Measurements from ENCODE around the gene AFAP1L1. TPM values are rescaled to one million over a fixed set of nuclear protein-coding genes. Genes with fewer than 3 reads are reported as not detected.

Gene AFAP1L1
- total RNA-seq, 2 experiments from 2014 or later: 0.18 to 0.55 TPM

DNA sequence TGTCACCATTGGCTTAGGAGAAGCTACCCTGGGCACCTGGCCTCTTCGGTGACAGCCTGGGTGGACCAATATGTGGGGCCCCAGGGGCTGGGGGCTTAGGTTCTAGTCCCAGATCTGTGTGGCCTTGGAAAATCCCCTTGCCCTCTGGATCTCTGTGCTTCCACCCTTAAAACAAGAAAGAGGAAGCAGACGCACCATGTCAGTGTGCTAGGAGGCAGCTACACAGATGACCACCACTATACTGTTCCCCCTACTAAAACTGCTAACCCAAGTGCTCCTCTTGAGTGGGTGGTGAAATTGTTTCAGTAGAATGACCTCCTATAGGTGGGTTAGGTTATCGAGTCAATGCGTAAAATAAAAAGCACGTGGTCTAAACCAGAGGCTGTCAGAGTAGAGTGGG is 31.0 kb downstream of the AFAP1L1 start:
- Mint-ChIP-seq H3K4me1 (peaks cover 20% of the 10 kb centered on the region), H3K27ac (no peak overlapping the region), H3K4me3 (no peak overlapping the region), H3K9me3 (ENCODE audit: low read depth) (no peaks in the 10 kb centered on the region), H3K27me3 (peaks cover 2% of the 10 kb centered on the region), H3K36me3 (ENCODE audit: low read depth) (no peaks in the 10 kb centered on the region)
- DNase-seq (no peak), ATAC-seq (no peak)
- intact Hi-C loops (cut with DNase I, micrococcal nuclease): no loop called here
- ChIA-PET CTCF (interaction anchor here (0.6 to 1.0 kb wide), 2 partner anchors 65 to 71 kb away, joined by 3 read pairs; no protein-coding TSS in a partner anchor), POLR2A (no interaction called here)

DNA sequence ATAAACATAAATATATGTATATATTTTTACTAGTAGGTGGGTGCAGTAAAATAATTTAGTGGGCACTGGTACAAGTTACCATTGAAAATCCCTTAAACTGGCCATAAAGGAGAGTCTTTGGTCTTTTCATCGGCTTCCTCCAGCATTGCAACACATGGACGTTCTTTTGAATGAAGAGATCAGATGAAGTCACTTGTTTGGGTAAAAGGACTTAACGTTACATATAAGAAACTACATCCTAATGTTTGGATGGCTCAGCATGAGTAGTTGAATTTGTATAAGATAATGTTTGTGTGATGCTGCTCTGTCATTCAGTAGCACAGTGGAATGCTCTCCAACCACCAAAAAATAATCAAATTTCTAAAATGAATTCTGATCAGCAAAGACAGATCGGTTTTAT is 31.6 kb downstream of the AFAP1L1 start:
- no peak for ATAC-seq
- ChIA-PET CTCF (interaction anchor here (0.6 kb wide), 1 partner anchor 64 kb away, joined by 3 read pairs; no protein-coding TSS in a partner anchor), POLR2A (no interaction called here)
- H3K36me3 Mint-ChIP-seq (ENCODE audit: low read depth): no peaks in the 10 kb centered on the region
- intact Hi-C loops (cut with DNase I, micrococcal nuclease): no loop called here
- no peak for DNase-seq
- H3K27me3 Mint-ChIP-seq: peaks cover 2% of the 10 kb centered on the region
- peaks cover 16% of the 10 kb centered on the region for H3K4me1 Mint-ChIP-seq
- no peak overlapping the region for H3K27ac Mint-ChIP-seq
- no peaks in the 10 kb centered on the region for H3K9me3 Mint-ChIP-seq (ENCODE audit: low read depth)
- no peak overlapping the region for H3K4me3 Mint-ChIP-seq

DNA sequence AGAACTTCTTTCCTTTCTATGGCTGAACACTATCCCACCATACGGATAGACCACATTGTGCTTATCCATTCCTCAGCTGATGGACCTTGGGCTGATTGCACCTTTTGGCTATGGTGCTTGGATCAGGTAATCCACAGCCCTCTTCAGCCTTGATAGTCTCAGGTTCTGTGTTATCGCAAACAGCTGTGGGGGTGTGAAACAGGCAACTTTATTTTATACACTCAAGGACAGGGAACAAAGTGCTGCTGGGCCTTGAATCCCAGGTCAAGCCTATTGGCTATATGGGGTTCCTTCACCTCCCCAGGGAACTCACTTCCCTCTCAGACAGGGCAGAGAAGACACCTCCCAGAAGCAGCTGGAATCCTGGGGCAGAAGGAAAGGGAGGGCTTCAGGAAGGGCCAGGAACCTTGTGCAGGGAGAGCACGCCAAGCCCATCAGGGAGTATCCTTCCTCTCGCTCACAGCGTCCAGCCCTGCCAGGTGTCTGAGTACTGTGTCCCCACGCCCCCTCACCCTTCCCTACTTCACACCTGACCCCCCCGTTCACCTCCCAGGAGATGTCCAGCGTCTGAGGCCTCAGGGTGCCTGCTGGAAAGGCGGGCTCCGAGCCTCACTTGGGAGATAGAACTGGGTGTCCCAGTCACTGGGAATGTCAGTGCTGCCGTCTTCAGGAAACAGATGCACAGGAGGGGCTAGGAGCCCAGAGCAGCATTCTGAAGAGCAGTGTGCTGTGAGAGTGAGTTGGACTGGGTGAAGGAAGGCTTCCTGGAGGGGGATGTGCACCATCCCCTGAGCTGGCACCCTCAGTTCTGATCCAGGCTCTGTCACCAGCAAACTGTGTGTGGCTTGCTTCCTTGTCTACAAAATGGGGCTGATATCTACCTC is 32.8 kb downstream of the AFAP1L1 start:
- H3K27me3 Mint-ChIP-seq: peaks cover 2% of the 10 kb centered on the region
- no peak for DNase-seq
- CTCF ChIA-PET: interaction anchor here (1.1 to 1.4 kb wide), 2 partner anchors 9 to 77 kb away, joined by 3 to 6 read pairs; no protein-coding TSS in a partner anchor
- H3K36me3 Mint-ChIP-seq (ENCODE audit: low read depth): no peaks in the 10 kb centered on the region
- no peaks in the 10 kb centered on the region for H3K9me3 Mint-ChIP-seq (ENCODE audit: low read depth)
- ATAC-seq: no peak
- H3K4me3 Mint-ChIP-seq: no peak overlapping the region
- peaks cover 5% of the 10 kb centered on the region for H3K4me1 Mint-ChIP-seq
- intact Hi-C loops (cut with DNase I, micrococcal nuclease): no loop called here
- POLR2A ChIA-PET: no interaction called here
- H3K27ac Mint-ChIP-seq: no peak overlapping the region

DNA sequence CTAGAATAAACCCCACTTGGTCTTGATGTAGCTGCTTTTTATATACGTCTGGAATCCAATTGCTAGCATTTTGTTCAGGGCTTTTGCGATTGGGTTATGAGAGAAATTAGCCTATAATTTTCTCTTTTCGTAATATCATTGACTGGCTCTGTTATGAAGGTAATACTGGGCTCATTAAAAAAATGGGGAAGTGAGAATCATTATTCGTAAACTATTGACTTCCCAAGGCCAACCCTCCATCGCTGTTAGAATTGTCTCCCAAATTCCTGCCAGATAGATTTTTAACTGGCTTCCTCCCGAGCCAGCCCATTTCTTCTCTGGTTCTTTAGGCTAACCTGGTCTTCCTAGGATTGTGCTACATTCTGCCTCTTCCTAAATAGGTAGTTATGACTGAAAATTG is 37.7 kb downstream of the AFAP1L1 start:
- ATAC-seq (no peak), DNase-seq (no peak)
- intact Hi-C loops (cut with DNase I, micrococcal nuclease): no loop called here
- Mint-ChIP-seq H3K9me3 (ENCODE audit: low read depth) (no peaks in the 10 kb centered on the region), H3K4me1 (peaks cover 8% of the 10 kb centered on the region), H3K27ac (no peak overlapping the region), H3K4me3 (no peak overlapping the region), H3K27me3 (no peaks in the 10 kb centered on the region), H3K36me3 (ENCODE audit: low read depth) (no peaks in the 10 kb centered on the region)
- ChIA-PET CTCF (no interaction called here), POLR2A (no interaction called here)

DNA sequence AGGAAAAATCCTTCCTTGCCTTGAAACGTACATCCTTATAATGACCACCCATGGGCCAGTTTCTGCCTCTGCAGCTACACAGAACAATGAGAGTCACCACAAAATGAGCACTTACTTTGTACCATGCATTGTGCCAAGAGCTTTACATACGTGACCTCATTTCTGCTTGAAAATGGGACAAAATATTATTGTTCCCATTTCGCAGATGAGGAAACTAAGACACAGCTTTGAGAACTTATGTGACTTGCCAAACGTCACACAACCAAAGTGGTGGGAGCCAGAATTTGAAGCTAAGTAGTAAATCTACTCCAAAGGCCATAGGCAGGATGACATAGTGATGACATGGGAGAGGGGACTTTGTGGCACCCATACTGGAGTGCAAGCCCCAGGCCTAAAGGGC is 38.8 kb downstream of the AFAP1L1 start:
- H3K4me1 Mint-ChIP-seq: peaks cover 8% of the 10 kb centered on the region
- no peaks in the 10 kb centered on the region for H3K9me3 Mint-ChIP-seq (ENCODE audit: low read depth)
- POLR2A ChIA-PET: no interaction called here
- intact Hi-C loops (cut with DNase I, micrococcal nuclease): loop anchor here in 1 of 2 experiments (10.0 kb wide), 1 partner anchor 254 kb away; no protein-coding TSS in a partner anchor
- no peak overlapping the region for H3K4me3 Mint-ChIP-seq
- CTCF ChIA-PET: interaction anchor here (1.3 kb wide), 1 partner anchor 19 kb away, joined by 3 read pairs; no protein-coding TSS in a partner anchor
- no peak overlapping the region for H3K27ac Mint-ChIP-seq
- DNase-seq (no peak), ATAC-seq (no peak)
- H3K27me3 Mint-ChIP-seq: no peaks in the 10 kb centered on the region
- H3K36me3 Mint-ChIP-seq (ENCODE audit: low read depth): no peaks in the 10 kb centered on the region

DNA sequence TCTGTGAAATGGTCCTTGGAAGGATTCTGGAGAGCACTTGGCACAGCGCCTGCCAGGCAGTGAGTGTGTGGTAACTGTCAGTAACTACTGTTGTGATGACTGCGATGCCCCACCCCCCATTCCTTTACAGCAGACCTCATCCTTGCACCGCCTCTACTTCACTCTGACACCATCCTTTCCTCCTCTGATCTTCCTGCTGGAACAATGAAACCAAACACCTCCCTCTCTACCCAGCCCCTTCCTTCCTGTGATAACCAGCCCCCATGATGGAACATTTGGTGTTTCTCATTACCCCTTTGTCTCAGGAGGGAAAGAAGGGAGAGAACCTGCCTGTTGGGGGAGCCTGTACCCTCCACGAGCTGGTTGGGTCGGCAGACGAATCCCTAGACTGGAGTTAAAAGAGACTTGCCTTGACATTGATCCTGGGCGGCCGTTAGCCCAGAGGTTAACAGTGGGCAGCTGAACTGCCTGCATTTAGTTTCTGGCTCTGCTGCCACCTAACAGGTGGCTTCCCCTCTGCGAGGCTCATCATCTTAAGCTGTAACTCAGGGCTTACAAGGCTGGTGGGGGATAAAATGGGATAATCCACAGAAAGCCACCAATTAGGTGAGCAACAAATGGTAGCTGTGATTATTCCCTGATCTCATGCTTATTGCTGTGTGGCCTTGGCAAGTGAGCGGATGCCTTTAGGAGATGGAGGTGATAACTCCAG is 39.4 kb downstream of the AFAP1L1 start:
- ChIA-PET POLR2A (no interaction called here), CTCF (interaction anchor here (1.3 kb wide), 1 partner anchor 19 kb away, joined by 3 read pairs; no protein-coding TSS in a partner anchor)
- no peak overlapping the region for H3K27ac Mint-ChIP-seq
- peak; percentile 17 for DNase-seq
- no peak for ATAC-seq
- H3K27me3 Mint-ChIP-seq: no peaks in the 10 kb centered on the region
- no peak overlapping the region for H3K4me3 Mint-ChIP-seq
- H3K36me3 Mint-ChIP-seq (ENCODE audit: low read depth): no peaks in the 10 kb centered on the region
- intact Hi-C loops (cut with DNase I, micrococcal nuclease): loop anchor here in 1 of 2 experiments (10.0 kb wide), 1 partner anchor 254 kb away; no protein-coding TSS in a partner anchor
- no peaks in the 10 kb centered on the region for H3K9me3 Mint-ChIP-seq (ENCODE audit: low read depth)
- H3K4me1 Mint-ChIP-seq: peaks cover 8% of the 10 kb centered on the region

DNA sequence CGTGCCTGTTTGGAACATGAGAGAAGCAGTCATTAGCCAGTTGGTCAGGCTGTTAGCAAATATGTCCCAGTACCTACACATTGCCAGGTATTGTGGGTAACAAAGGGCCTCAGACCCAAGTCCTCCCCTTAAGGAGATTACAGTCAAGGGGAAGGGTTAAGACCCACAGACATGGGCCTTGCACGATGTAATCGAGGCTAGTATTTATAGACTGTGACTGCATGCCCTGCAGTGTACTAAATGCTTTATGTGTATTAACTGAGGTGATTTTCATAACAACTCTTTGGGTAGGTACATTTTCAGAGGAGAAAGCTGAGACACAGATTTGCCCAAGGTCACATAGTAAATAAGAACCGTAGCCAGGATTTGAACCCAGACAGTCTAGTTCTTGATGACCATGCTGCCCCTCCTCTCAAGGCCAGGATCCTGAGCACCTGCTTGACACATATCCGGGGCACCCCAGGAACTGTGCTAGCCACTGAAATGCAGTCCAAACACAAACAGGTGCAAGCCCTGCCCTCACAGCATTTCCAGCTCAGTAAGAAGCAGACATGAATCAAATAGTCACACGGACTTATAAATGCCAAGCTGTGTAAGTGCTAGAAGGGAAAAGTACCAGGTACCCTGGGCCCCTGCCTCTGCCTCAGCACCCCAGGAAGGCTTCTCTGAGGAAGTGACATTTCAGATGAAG is 41.6 kb downstream of the AFAP1L1 start:
- CTCF ChIA-PET: interaction anchor here (1.0 to 2.0 kb wide), 3 partner anchors 8 to 59 kb away, joined by 3 to 7 read pairs (median 3); no protein-coding TSS in a partner anchor
- no peak for ATAC-seq
- intact Hi-C loops (cut with DNase I, micrococcal nuclease): loop anchor here in 1 of 2 experiments (10.0 kb wide), 1 partner anchor 252 kb away; no protein-coding TSS in a partner anchor
- Mint-ChIP-seq H3K27me3 (no peaks in the 10 kb centered on the region), H3K27ac (no peak overlapping the region), H3K36me3 (ENCODE audit: low read depth) (no peaks in the 10 kb centered on the region), H3K9me3 (ENCODE audit: low read depth) (no peaks in the 10 kb centered on the region), H3K4me3 (no peak overlapping the region), H3K4me1 (peaks cover 8% of the 10 kb centered on the region)
- DNase-seq: no peak
- POLR2A ChIA-PET: no interaction called here

DNA sequence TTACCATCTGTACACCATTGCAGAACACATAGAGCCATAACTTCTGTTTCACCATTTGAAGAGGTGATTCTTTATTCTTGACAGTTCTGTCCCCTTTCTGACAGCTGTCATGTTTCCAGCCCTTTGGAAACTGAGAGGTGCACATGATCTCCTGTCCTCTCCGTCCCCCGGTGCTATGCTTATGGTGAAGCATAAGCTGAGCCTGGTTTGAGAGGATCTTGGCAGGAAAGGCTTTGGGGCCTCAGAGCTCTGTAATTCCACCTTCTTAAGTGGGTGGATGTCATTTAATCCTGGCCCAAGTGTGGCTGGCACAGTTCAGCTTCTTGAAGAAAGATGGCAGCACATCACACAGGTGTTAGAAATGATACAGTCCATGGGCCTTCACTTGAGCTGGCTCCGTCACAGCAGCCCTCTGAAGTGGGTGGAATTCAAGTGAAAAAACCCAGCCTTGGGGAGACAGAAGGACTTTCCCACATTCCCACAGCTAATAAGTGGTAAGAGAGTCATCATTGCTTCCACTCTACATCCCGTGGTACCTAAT is 43.0 kb downstream of the AFAP1L1 start:
- POLR2A ChIA-PET: no interaction called here
- Mint-ChIP-seq H3K27me3 (no peaks in the 10 kb centered on the region), H3K36me3 (ENCODE audit: low read depth) (no peaks in the 10 kb centered on the region), H3K27ac (no peak overlapping the region), H3K9me3 (ENCODE audit: low read depth) (no peaks in the 10 kb centered on the region), H3K4me3 (no peak overlapping the region), H3K4me1 (peaks cover 8% of the 10 kb centered on the region)
- CTCF ChIA-PET: interaction anchor here (0.7 to 2.0 kb wide), 11 partner anchors 10 to 250 kb away, joined by 3 to 8 read pairs (median 5); no protein-coding TSS in a partner anchor
- DNase-seq (no peak), ATAC-seq (peak; percentile 44)
- intact Hi-C loops (cut with DNase I, micrococcal nuclease): loop anchor here in 1 of 2 experiments (10.0 kb wide), 1 partner anchor 250 kb away; no protein-coding TSS in a partner anchor

DNA sequence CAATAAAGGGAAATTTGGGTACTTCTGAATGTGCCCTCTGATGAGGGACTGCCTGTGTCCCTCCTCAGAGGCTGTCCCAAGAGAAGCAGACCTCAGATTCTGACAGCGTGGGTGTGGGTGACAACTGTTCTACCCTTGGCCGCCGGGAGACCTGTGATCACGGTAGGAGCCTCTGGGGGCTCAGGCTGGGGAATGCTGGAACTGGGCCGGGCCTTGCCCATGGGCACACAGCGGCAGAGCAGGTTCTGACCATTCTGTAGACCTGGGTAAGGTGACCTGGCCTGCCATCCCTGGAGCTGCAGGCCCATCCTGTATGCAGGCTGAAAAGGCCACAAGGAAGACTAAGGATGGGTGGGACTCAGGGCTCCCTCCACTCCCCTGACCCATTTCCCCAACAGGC is 44.1 kb downstream of the AFAP1L1 start:
- intact Hi-C loops (cut with DNase I, micrococcal nuclease): loop anchor here in 1 of 2 experiments (10.0 kb wide), 1 partner anchor 249 kb away; no protein-coding TSS in a partner anchor
- H3K36me3 Mint-ChIP-seq (ENCODE audit: low read depth): no peaks in the 10 kb centered on the region
- CTCF ChIA-PET: interaction anchor here (0.7 to 2.6 kb wide), 7 partner anchors 8 to 249 kb away, joined by 3 to 23 read pairs (median 6); no protein-coding TSS in a partner anchor

DNA sequence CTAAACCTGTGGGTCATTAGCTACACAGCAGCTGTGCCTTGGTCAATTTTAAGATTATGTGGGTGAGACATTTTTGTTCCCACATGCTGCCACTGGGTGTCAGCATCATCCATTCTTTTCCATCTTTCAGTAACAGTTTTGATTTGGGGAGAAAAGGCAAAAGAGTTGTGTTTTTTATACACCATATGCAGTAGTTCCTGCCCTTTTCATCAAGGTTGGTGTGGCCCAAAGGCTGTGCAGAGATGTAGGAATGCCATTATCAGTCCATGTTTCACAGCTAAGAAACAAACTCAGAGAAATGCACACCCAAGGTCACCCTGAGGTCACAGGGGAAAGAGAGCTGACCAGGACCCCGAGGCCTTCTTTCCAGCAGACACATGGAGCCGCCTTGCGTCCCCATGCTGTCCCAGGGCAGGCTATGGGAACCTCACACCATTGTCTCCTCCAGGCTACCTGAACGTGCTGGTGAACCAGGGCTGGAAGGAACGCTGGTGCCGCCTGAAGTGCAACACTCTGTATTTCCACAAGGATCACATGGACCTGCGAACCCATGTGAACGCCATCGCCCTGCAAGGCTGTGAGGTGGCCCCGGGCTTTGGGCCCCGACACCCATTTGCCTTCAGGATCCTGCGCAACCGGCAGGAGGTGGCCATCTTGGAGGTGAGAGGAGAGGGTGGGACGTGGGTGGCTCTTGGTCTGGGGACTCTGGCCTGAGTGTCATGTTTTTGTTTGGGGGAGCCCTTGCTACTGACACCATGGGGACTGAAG is 45.8 kb downstream of the AFAP1L1 start:
- H3K9me3 Mint-ChIP-seq (ENCODE audit: low read depth): no peaks in the 10 kb centered on the region
- intact Hi-C loops (cut with DNase I, micrococcal nuclease): loop anchor here (1.0 to 10.0 kb wide), 3 partner anchors 54 to 247 kb away; no protein-coding TSS in a partner anchor
- ChIA-PET POLR2A (no interaction called here), CTCF (interaction anchor here (0.6 to 2.6 kb wide), 28 partner anchors 9 to 247 kb away, joined by 3 to 23 read pairs (median 4); partner anchors contain the start of genes GRPEL2 and PCYOX1L)
- no peaks in the 10 kb centered on the region for H3K27me3 Mint-ChIP-seq
- ATAC-seq: peak; percentile 74
- H3K4me1 Mint-ChIP-seq: no peaks in the 10 kb centered on the region
- H3K36me3 Mint-ChIP-seq (ENCODE audit: low read depth): no peaks in the 10 kb centered on the region
- DNase-seq: peak; percentile 52
- H3K4me3 Mint-ChIP-seq: no peak overlapping the region
- H3K27ac Mint-ChIP-seq: no peak overlapping the region

More for the DNA sequence above, 44.1 kb downstream of the AFAP1L1 start:
- H3K4me3 Mint-ChIP-seq: no peak overlapping the region
- DNase-seq (no peak), ATAC-seq (no peak)
- no peak overlapping the region for H3K27ac Mint-ChIP-seq
- no peaks in the 10 kb centered on the region for H3K9me3 Mint-ChIP-seq (ENCODE audit: low read depth)
- peaks cover 7% of the 10 kb centered on the region for H3K4me1 Mint-ChIP-seq
- no peaks in the 10 kb centered on the region for H3K27me3 Mint-ChIP-seq
- POLR2A ChIA-PET: no interaction called here

Measured in activated CD4-positive, alpha-beta T cell treated with anti-CD3 and anti-CD28 coated beads for 36 hours (primary cell).